Uterus (tissue), 4 donors: ENCODE data around the gene MUS81. TPM values are rescaled to one million over a fixed set of nuclear protein-coding genes. Genes with fewer than 3 reads are reported as not detected.
A peak's percentile ranks its signal among the peaks of the same experiment; 100 is the strongest.

Experiments
- DNase-seq, 2 donors: peaks; one replicate each; pipeline ENCODE4 v3.0.0-alpha.2; 2019 to 2020
- H3K27ac ChIP-seq, 2 donors: fragments of 200-600 bp; sonication (generic); 1 replicate in 1 of 2; 2 replicates in 1 of 2; pipeline ENCODE4 v1.5.1; 2016 to 2018
- H3K27me3 ChIP-seq, 2 donors: fragments of 200-600 bp; sonication (generic); one replicate each; pipeline ENCODE4 v1.5.1; 2018 to 2019; ENCODE audit warnings: control low read depth in 1 of 2
- H3K36me3 ChIP-seq, 2 donors: fragments of 200-600 bp; sonication (generic); one replicate each; pipeline ENCODE4 v1.5.1; 2019; ENCODE audit warnings: control low read depth in 1 of 2
- H3K4me1 ChIP-seq, 2 donors: fragments of 200-600 bp; sonication (generic); one replicate each; pipeline ENCODE4 v1.5.1; 2018 to 2019; ENCODE audit warnings: control low read depth in 1 of 2
- H3K4me3 ChIP-seq, 2 donors: fragments of 200-600 bp; sonication (generic); 1 replicate in 1 of 2; 2 replicates in 1 of 2; pipeline ENCODE4 v1.5.1; 2018 to 2019; ENCODE audit warnings: mild to moderate bottlenecking in 1 of 2
- H3K9me3 ChIP-seq, 2 donors: fragments of 200-600 bp; sonication (generic); one replicate each; pipeline ENCODE4 v1.5.1; 2019; ENCODE audit warnings: control low read depth in 1 of 2
- POLR2A ChIP-seq, 2 donors: fragments of 450-650 bp; IDR thresholded peaks; one replicate each; pipeline ENCODE4 v1.6.1; 2016; ENCODE audit warnings: antibody characterized with exemption in 2 of 2, mild to moderate bottlenecking in 1 of 2, moderate library complexity in 1 of 2
- intact Hi-C: fragments of 100-400 bp; cut with DNase I; formaldehyde crosslinking; loops from one replicate; pipeline ENCODE4 v1.15.1; 2023; ENCODE audit warnings: low total_unique reads
- total RNA-seq, 4 donors: library from RNA; depleted of rRNA in 3 of 4; stranded (reverse); fragments of >200 nt in 3 of 4; gene quantifications; one replicate each; pipeline versions ENCODE4 v1.1.0 to v1.2.4, GENCODE V29; 2014 to 2023
- TF ChIP-seq, protein P1 (sequence below), 4 experiments: fragments of 200-600 bp in 2 of 4; fragments of 450-650 bp in 2 of 4; sonication (generic) in 2 of 4; IDR thresholded peaks; one replicate each; pipeline ENCODE4 v1.5.1; 2016 to 2019; ENCODE audit warnings: antibody characterized with exemption in 4 of 4, mild to moderate bottlenecking in 2 of 4, moderate library complexity in 1 of 4
- donor health status: DM: yes; HTN: yes; CAD: no.

The MUS81 gene
- total RNA-seq, 4 donors from 2014 or later, result 28.8 to 108 (median 75.0) TPM

DNA sequence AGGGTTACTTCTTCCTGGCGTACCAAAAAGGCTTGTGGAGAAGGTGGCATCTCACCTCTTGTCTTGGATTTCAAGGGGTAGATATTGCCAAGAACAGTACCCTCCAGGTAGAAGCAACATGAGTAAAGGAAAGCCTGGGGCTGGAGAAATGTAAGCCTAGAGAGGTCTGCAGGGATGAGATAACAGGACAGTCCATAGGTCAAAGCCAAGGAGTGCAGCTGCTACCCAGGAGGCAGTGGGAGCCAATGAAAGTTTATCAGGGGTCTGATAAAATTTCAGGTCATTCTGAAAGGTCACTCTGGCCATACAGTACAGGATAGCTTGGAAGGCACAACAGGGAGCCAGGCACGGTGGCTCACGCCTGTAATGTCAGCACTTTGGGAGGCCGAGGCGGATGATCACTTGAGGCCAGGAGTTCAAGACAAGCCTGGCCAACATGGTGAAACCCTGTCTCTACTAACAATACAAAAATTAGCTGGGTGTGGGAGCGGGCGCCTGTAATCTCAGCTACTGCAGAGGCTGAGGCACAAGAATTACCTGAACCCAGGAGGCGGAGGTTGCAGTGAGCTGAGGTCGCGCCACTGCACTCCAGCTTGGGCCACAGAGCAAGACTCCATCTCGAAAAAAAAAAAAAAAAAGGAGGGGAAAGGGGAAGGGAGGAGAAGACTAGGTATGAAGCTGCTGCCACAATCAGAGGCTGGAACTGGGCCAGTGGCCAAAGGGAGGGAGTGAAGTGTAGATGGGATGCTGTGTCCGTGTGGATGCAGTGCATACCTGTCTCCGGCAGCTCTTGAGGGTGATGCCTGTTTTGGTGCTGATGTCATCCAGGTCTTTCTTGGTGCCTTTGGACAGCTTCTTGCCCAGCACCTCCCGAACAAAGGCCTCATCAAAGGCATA is 26.8 kb downstream of the MUS81 start:
- intact Hi-C loops, result no loop called here
- peak overlapping the region; percentile 55 to 88 for H3K4me3 ChIP-seq
- H3K36me3 ChIP-seq, result no peaks in the 10 kb centered on the region
- TF ChIP-seq, protein P1, sequence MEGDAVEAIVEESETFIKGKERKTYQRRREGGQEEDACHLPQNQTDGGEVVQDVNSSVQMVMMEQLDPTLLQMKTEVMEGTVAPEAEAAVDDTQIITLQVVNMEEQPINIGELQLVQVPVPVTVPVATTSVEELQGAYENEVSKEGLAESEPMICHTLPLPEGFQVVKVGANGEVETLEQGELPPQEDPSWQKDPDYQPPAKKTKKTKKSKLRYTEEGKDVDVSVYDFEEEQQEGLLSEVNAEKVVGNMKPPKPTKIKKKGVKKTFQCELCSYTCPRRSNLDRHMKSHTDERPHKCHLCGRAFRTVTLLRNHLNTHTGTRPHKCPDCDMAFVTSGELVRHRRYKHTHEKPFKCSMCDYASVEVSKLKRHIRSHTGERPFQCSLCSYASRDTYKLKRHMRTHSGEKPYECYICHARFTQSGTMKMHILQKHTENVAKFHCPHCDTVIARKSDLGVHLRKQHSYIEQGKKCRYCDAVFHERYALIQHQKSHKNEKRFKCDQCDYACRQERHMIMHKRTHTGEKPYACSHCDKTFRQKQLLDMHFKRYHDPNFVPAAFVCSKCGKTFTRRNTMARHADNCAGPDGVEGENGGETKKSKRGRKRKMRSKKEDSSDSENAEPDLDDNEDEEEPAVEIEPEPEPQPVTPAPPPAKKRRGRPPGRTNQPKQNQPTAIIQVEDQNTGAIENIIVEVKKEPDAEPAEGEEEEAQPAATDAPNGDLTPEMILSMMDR (IDR thresholded peaks at IDR 0.05), result no peak
- TF ChIP-seq POLR2A (IDR thresholded peaks at IDR 0.05), result no peak
- no peaks in the 10 kb centered on the region for H3K9me3 ChIP-seq
- H3K4me1 ChIP-seq, result peaks cover 4 to 10% of the 10 kb centered on the region in 2 donors
- peak in 1 of 2 donors; percentile 52 for DNase-seq
- H3K27ac ChIP-seq, result peak overlapping the region; percentile 96 to 97
- H3K27me3 ChIP-seq, result no peaks in the 10 kb centered on the region

GRCh38 chr11:65887723-65888162 is 27.5 kb downstream of the MUS81 start:
- H3K27ac ChIP-seq, result peak overlapping the region; percentile 96 to 97
- no peak for TF ChIP-seq POLR2A (IDR thresholded peaks at IDR 0.05)
- TF ChIP-seq, protein P1 (IDR thresholded peaks at IDR 0.05), result no peak
- H3K9me3 ChIP-seq, result no peaks in the 10 kb centered on the region
- peak overlapping the region; percentile 55 to 88 for H3K4me3 ChIP-seq
- H3K36me3 ChIP-seq, result no peaks in the 10 kb centered on the region
- DNase-seq, result no peak
- H3K27me3 ChIP-seq, result no peaks in the 10 kb centered on the region
- H3K4me1 ChIP-seq, result peaks cover 4 to 17% of the 10 kb centered on the region in 2 donors
- intact Hi-C loops, result no loop called here

DNA sequence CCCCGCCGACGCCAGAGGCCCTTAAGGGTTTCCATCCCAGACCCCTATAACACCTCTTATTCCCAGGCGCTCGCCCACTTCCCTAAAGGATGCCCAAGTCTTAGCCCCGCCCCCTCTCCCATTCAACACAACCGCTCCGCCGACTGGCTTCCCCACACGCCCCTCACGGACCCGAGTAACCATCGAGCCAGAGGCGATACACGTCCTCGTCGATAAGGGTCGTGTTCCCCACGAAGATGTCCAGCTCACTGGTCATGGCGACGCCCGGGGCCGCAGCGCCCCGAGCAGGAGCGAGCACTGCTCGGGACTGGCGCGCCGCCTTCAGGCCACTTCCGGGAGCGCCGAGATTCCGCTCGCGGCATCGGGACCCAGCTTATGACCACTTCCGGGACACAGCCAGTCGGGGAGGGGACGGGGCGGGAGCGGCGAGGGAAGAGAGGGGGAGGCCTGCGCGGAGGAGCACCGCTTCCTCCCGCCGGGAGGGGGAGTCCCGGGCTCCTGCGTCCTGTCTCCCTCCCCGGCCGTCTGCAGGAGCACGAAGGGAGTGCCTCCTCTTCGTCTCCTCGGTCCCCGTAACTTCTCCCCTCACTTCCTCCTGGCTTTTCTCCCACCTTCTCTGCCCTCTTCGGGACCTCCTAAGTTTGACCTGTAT is 28.1 kb downstream of the MUS81 start, which contains the start of gene FIBP:
TSS of gene FIBP (minus strand) at position 309 of the 652 bp plus-strand sequence. CDS start at position 256, 53 bp downstream.
- peak; percentile 98 for DNase-seq
- H3K36me3 ChIP-seq, result no peaks in the 10 kb centered on the region
- peaks cover 4 to 21% of the 10 kb centered on the region in 2 donors for H3K4me1 ChIP-seq
- no peaks in the 10 kb centered on the region for H3K27me3 ChIP-seq
- TF ChIP-seq, protein P1 (IDR thresholded peaks at IDR 0.05), result peak; percentile 73 to 95 (median 88)
- TF ChIP-seq POLR2A (IDR thresholded peaks at IDR 0.05), result peak; percentile 92
- peak within 1 kb of the TSS; percentile 96 to 97 for H3K27ac ChIP-seq
- peak within 1 kb of the TSS; percentile 55 to 88 for H3K4me3 ChIP-seq
- intact Hi-C loops, result no loop called here
- H3K9me3 ChIP-seq, result no peaks in the 10 kb centered on the region

DNA sequence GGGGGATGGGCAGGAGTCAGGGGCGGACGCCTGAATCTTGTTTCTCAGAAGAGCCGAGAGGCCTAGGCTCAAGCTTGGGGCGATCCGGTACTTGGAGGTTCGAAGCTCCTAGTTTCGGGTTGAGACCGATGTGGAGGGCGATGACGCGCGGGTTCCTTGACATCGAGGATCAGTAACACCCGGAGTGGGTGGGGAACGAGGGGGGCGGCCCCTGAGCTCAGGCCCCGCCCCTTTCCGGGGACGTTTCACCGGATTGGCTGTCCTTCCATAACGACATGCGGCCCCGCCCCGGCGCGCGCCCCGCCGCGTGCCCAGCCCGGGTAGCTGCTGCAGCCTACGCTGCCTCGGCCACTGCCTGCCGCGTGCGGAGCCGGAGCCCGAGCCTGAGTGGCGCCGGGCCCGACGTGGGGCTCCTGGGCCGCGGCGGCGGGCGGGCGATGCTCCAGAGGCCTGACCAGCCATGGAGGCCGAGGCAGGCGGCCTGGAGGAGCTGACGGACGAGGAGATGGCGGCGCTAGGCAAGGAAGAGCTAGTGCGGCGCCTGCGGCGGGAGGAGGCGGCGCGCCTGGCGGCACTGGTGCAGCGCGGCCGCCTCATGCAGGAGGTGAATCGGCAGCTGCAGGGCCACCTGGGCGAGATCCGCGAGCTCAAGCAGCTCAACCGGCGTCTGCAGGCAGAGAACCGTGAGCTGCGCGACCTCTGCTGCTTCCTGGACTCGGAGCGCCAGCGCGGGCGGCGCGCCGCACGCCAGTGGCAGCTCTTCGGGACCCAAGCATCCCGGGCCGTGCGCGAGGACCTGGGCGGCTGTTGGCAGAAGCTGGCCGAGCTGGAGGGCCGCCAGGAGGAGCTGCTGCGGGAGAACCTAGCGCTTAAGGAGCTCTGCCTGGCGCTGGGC is 30.3 kb downstream of the MUS81 start, which contains the start of gene CCDC85B:
TSS of gene CCDC85B (plus strand) at position 350 of the 895 bp plus-strand sequence. CDS start at position 461, 111 bp downstream.
- no peaks in the 10 kb centered on the region for H3K9me3 ChIP-seq
- peaks cover 4 to 21% of the 10 kb centered on the region in 2 donors for H3K4me1 ChIP-seq
- peak within 1 kb of the TSS; percentile 80 to 81 for H3K4me3 ChIP-seq
- peak within 1 kb of the TSS; percentile 96 to 97 for H3K27ac ChIP-seq
- TF ChIP-seq POLR2A (IDR thresholded peaks at IDR 0.05), result peak; percentile 97 to 99
- TF ChIP-seq, protein P1 (IDR thresholded peaks at IDR 0.05), result peak in 2 of 4 experiments; percentile 12 to 50
- no peaks in the 10 kb centered on the region for H3K36me3 ChIP-seq
- intact Hi-C loops, result no loop called here
- no peaks in the 10 kb centered on the region for H3K27me3 ChIP-seq
- peak; percentile 99 for DNase-seq
